ENCODE measurements around the gene ASCL5. TPM values are rescaled to one million over a fixed set of nuclear protein-coding genes. Genes with fewer than 3 reads are reported as not detected.

The ASCL5 gene
- total RNA-seq, 2 experiments from 2014 or later: 0.49 to 0.50 TPM

DNA sequence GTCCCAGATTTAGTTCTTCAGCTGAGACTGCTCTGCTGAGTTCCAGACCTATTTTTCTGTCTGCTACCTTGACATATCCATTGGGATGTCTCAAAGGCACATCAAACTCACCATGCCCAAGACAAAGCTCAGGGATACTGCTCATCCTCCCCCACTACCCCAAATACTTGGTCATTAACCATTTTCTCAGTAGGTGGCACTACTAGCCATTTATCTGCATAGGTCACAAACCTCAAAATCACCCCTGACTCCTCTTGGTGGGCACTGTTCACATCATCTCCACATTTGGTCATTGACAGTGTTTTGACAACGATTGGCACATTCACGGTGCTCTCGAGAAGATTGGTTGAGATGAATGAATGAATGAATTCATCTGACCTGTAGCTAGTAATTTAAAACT is 46.8 kb downstream of the ASCL5 start:
- Histone ChIP-seq H3K27me3 (ENCODE audit: control insufficient read depth in 1 of 2, insufficient read depth in 2 of 2, low read length in 2 of 2) (no peaks in the 10 kb centered on the region), H3K36me3 (ENCODE audit: insufficient read depth, low read length) (no peaks in the 10 kb centered on the region), H3K4me1 (ENCODE audit: insufficient read depth, low read length) (peaks cover 4% of the 10 kb centered on the region), H3K9me3 (ENCODE audit: control insufficient read depth in 1 of 2, insufficient read depth in 1 of 2, low read length in 2 of 2) (no peaks in the 10 kb centered on the region), H3K4me3 (ENCODE audit: low read length) (no peak overlapping the region), H3K27ac (ENCODE audit: low read depth in 1 of 2, low read length in 2 of 2) (no peak overlapping the region)
- H3K27ac Mint-ChIP-seq: no peak overlapping the region
- no peaks in the 10 kb centered on the region for H3K4me1 Mint-ChIP-seq (ENCODE audit: low read depth)
- ATAC-seq (ENCODE audit: poor library complexity): no peak
- no peaks in the 10 kb centered on the region for H3K36me3 Mint-ChIP-seq (ENCODE audit: low read depth)
- TF ChIP-seq, protein P1, sequence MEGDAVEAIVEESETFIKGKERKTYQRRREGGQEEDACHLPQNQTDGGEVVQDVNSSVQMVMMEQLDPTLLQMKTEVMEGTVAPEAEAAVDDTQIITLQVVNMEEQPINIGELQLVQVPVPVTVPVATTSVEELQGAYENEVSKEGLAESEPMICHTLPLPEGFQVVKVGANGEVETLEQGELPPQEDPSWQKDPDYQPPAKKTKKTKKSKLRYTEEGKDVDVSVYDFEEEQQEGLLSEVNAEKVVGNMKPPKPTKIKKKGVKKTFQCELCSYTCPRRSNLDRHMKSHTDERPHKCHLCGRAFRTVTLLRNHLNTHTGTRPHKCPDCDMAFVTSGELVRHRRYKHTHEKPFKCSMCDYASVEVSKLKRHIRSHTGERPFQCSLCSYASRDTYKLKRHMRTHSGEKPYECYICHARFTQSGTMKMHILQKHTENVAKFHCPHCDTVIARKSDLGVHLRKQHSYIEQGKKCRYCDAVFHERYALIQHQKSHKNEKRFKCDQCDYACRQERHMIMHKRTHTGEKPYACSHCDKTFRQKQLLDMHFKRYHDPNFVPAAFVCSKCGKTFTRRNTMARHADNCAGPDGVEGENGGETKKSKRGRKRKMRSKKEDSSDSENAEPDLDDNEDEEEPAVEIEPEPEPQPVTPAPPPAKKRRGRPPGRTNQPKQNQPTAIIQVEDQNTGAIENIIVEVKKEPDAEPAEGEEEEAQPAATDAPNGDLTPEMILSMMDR (IDR thresholded peaks at IDR 0.05): no peak
- no peak for DNase-seq
- no peak overlapping the region for H3K4me3 Mint-ChIP-seq
- peaks cover 5% of the 10 kb centered on the region for H3K27me3 Mint-ChIP-seq
- intact Hi-C loops (cut with DNase I, micrococcal nuclease): loop anchor here in 1 of 2 experiments (10.0 kb wide), 1 partner anchor 145 kb away; no protein-coding TSS in a partner anchor
- POLR2A ChIA-PET: no interaction called here
- no peaks in the 10 kb centered on the region for H3K9me3 Mint-ChIP-seq
- CTCF ChIA-PET: no interaction called here

DNA sequence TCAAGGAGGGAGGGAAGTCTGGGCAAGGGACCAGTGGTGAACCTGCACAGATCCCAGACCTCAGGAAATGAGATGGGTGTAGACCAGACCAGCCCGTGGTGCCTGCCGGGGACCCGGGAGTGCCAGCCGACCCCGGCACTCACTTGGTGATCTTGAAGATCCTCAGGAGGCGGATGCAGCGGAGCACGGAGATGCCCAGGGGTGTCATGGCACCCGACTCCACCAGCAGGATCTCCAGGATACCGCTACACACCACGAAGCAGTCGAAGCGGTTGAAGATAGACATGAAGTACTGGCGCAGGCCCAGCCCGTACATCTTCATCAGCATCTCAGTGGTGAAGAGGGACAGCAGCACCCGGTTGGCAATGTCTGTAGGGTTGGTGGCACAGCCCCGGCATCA is 49.2 kb downstream of the ASCL5 start:
- no peaks in the 10 kb centered on the region for H3K9me3 ChIP-seq (ENCODE audit: control insufficient read depth in 1 of 2, insufficient read depth in 1 of 2, low read length in 2 of 2)
- H3K36me3 Mint-ChIP-seq (ENCODE audit: low read depth): no peaks in the 10 kb centered on the region

DNA sequence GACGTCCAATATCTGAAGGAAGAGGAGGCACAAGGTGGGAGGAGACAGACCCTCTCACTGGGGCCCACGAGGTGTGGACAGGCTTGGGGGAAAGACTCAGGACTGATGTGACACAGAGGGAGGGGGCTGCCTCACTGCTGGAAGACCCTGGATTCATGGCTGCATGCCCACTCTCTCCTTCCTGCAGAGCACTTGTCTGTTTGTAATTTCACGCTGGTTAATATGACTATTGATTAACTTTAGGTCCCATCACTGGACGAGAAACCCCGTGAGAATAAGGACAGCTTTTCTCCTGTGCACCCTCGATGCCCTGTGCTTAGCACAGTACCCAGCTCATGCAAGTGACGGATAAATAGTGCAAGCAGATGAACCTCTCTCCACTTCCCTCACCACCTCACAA is 49.9 kb downstream of the ASCL5 start:
- no peaks in the 10 kb centered on the region for H3K9me3 ChIP-seq (ENCODE audit: control insufficient read depth in 1 of 2, insufficient read depth in 1 of 2, low read length in 2 of 2)
- H3K4me3 ChIP-seq (ENCODE audit: low read length): no peak overlapping the region
- H3K4me1 ChIP-seq (ENCODE audit: insufficient read depth, low read length): no peaks in the 10 kb centered on the region
- ATAC-seq (ENCODE audit: poor library complexity): no peak
- H3K27me3 Mint-ChIP-seq: no peaks in the 10 kb centered on the region
- CTCF ChIA-PET: no interaction called here
- no peak for DNase-seq
- no peak overlapping the region for H3K4me3 Mint-ChIP-seq
- no peaks in the 10 kb centered on the region for H3K36me3 Mint-ChIP-seq (ENCODE audit: low read depth)
- no peaks in the 10 kb centered on the region for H3K27me3 ChIP-seq (ENCODE audit: control insufficient read depth in 1 of 2, insufficient read depth in 2 of 2, low read length in 2 of 2)
- TF ChIP-seq, protein P1 (IDR thresholded peaks at IDR 0.05): no peak
- H3K27ac Mint-ChIP-seq: no peak overlapping the region
- intact Hi-C loops (cut with DNase I, micrococcal nuclease): no loop called here
- POLR2A ChIA-PET: no interaction called here
- no peaks in the 10 kb centered on the region for H3K4me1 Mint-ChIP-seq (ENCODE audit: low read depth)
- no peaks in the 10 kb centered on the region for H3K36me3 ChIP-seq (ENCODE audit: insufficient read depth, low read length)
- H3K27ac ChIP-seq (ENCODE audit: low read depth in 1 of 2, low read length in 2 of 2): no peak overlapping the region
- H3K9me3 Mint-ChIP-seq: no peaks in the 10 kb centered on the region

More for the DNA sequence above, 49.2 kb downstream of the ASCL5 start:
- DNase-seq (no peak), ATAC-seq (ENCODE audit: poor library complexity) (no peak)
- no peaks in the 10 kb centered on the region for H3K9me3 Mint-ChIP-seq
- no peak overlapping the region for H3K4me3 Mint-ChIP-seq
- ChIA-PET POLR2A (no interaction called here), CTCF (no interaction called here)
- intact Hi-C loops (cut with DNase I, micrococcal nuclease): no loop called here
- TF ChIP-seq, protein P1 (IDR thresholded peaks at IDR 0.05): no peak
- H3K27ac Mint-ChIP-seq: no peak overlapping the region
- Histone ChIP-seq H3K27ac (ENCODE audit: low read depth in 1 of 2, low read length in 2 of 2) (no peak overlapping the region), H3K27me3 (ENCODE audit: control insufficient read depth in 1 of 2, insufficient read depth in 2 of 2, low read length in 2 of 2) (no peaks in the 10 kb centered on the region), H3K4me3 (ENCODE audit: low read length) (no peak overlapping the region), H3K36me3 (ENCODE audit: insufficient read depth, low read length) (no peaks in the 10 kb centered on the region), H3K4me1 (ENCODE audit: insufficient read depth, low read length) (no peaks in the 10 kb centered on the region)
- no peaks in the 10 kb centered on the region for H3K4me1 Mint-ChIP-seq (ENCODE audit: low read depth)
- H3K27me3 Mint-ChIP-seq: no peaks in the 10 kb centered on the region

Data from CD4-positive, alpha-beta T cell (primary cell).